Measurements from ENCODE around the gene CCDC85C.

The CCDC85C gene

DNA sequence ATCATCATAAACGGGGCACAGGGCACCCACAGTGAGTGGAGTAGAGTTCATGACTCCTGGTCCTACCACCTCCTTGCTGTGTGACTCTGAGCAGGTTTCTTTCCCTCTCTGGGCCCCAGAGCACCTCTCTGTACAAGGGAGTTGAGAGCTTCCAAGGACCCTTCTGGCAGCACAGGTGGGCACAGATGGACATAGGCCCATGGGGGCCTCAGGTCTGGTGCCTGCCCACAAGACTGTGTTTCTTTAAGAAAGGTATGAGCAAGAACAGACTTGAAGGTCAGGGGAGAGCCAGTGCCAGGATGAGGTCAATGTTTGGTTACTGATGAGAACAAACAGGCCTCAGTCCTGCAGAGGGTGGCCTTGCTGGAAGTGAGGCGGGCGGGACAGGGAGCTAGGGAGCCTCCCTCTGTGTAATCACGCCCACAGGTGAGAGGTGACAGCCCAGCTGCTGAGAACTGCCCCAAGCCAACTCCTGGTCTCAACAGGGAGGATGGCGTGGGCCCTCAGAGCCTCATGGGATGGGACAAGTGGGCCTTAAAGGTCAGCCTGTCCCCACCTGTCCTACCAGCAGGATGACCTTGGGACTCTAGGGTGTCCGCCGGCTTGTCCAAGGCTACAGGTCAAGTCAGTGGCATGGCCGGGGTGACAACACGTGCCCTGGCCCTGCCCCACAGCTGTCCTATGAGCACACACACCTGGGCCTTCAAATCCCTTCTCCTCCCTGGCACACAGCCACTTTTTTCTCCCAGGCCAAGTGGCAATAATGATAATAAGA lies 49.1 kb downstream of the CCDC85C start:
- ChIA-PET CTCF (interaction anchor here (0.6 to 1.2 kb wide), 3 partner anchors 8 to 16 kb away, joined by 3 to 5 read pairs (median 3); no protein-coding TSS in a partner anchor), POLR2A (ENCODE audit: low non-redundant PET) (no interaction called here)

GRCh38 chr14:99554184-99554583 lies 49.8 kb downstream of the CCDC85C start:
- H3K27ac ChIP-seq, result peak overlapping the region; percentile 46
- POLR2A ChIA-PET (ENCODE audit: low non-redundant PET), result no interaction called here
- DNase-seq (ENCODE audit: low spot score), result no peak
- TF ChIP-seq, protein P1, sequence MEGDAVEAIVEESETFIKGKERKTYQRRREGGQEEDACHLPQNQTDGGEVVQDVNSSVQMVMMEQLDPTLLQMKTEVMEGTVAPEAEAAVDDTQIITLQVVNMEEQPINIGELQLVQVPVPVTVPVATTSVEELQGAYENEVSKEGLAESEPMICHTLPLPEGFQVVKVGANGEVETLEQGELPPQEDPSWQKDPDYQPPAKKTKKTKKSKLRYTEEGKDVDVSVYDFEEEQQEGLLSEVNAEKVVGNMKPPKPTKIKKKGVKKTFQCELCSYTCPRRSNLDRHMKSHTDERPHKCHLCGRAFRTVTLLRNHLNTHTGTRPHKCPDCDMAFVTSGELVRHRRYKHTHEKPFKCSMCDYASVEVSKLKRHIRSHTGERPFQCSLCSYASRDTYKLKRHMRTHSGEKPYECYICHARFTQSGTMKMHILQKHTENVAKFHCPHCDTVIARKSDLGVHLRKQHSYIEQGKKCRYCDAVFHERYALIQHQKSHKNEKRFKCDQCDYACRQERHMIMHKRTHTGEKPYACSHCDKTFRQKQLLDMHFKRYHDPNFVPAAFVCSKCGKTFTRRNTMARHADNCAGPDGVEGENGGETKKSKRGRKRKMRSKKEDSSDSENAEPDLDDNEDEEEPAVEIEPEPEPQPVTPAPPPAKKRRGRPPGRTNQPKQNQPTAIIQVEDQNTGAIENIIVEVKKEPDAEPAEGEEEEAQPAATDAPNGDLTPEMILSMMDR (conservative IDR thresholded peaks at IDR 0.05; ENCODE audit: low read depth), result no peak
- CTCF ChIA-PET, result interaction anchor here (0.9 kb wide), 1 partner anchor 8 kb away, joined by 3 read pairs; no protein-coding TSS in a partner anchor

More for the DNA sequence above, 49.1 kb downstream of the CCDC85C start:
- DNase-seq (ENCODE audit: low spot score), result no peak
- peak overlapping the region; percentile 46 for H3K27ac ChIP-seq
- TF ChIP-seq, protein P1 (conservative IDR thresholded peaks at IDR 0.05; ENCODE audit: low read depth), result no peak

DNA sequence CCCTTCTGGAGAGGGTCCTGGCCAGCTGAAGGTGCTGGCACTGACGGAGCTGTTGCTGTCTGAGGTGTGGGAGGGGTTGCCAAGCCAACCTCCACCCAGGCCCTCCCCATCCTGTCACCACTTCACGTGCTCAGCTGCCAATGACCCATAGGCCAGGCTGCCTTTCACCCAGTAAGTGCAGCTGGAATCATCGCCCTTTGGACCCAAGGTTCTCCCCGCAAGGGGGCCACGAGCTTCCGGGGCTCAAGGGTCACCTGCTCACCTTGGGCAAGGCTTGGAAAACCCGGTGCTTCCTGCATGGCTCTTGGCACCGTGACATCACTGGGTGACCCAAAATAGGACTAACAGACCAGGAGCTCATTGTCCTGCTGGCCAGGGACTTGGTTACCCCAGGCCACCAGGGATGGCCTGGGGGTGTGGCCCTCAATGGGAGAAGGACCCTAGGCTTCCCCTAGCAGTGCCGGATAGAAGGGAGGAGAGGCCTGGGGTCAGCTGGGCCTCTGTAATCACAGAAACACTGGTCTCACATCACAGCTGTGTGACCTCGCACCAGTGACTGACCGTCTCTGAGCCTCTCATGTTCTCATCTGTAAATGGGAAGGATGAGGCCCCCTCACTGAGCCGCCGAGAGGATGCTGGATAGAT lies 51.3 kb downstream of the CCDC85C start:
- DNase-seq (ENCODE audit: low spot score), result no peak
- CTCF ChIA-PET, result interaction anchor here (0.6 kb wide), 2 partner anchors 156 to 159 kb away, joined by 3 to 7 read pairs; no protein-coding TSS in a partner anchor
- TF ChIP-seq, protein P1 (conservative IDR thresholded peaks at IDR 0.05; ENCODE audit: low read depth), result no peak
- no peak overlapping the region; the same call in 1 of the 2 replicates for H3K27ac ChIP-seq
- POLR2A ChIA-PET (ENCODE audit: low non-redundant PET), result interaction anchor here (0.6 kb wide), 1 partner anchor 20 kb away, joined by 4 read pairs; no protein-coding TSS in a partner anchor

DNA sequence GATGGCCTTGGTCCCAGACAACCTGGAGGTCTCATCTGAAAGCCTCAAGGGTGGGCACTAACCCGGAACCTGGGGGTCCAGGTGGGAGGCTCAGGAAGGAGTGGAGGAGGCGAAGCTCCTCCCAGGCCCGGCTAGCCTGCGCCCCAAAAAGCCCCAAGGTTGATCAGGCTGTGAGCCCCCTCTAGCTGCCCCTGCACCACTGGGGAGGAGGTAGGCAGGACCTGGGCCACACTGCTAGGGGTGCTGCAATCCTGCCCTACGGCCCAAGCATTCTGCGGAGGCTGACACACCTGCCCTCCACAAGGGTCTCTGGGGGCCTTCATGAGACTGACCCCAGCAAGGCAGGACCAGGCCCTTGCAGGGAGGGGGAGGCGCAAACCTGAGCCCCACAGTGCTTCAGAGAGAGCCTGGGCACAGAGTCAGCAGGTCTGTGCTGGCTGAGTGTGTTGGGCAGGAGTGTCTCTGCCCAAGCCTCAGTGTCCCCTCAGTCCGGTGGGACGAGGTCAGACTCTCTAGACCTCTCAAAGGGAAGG lies 51.9 kb downstream of the CCDC85C start:
- TF ChIP-seq, protein P1 (conservative IDR thresholded peaks at IDR 0.05; ENCODE audit: low read depth), result no peak
- ChIA-PET CTCF (no interaction called here), POLR2A (ENCODE audit: low non-redundant PET) (interaction anchor here (0.6 kb wide), 1 partner anchor 19 kb away, joined by 4 read pairs; no protein-coding TSS in a partner anchor)
- H3K27ac ChIP-seq, result no peak overlapping the region; the same call in 1 of the 2 replicates
- no peak for DNase-seq (ENCODE audit: low spot score)

DNA sequence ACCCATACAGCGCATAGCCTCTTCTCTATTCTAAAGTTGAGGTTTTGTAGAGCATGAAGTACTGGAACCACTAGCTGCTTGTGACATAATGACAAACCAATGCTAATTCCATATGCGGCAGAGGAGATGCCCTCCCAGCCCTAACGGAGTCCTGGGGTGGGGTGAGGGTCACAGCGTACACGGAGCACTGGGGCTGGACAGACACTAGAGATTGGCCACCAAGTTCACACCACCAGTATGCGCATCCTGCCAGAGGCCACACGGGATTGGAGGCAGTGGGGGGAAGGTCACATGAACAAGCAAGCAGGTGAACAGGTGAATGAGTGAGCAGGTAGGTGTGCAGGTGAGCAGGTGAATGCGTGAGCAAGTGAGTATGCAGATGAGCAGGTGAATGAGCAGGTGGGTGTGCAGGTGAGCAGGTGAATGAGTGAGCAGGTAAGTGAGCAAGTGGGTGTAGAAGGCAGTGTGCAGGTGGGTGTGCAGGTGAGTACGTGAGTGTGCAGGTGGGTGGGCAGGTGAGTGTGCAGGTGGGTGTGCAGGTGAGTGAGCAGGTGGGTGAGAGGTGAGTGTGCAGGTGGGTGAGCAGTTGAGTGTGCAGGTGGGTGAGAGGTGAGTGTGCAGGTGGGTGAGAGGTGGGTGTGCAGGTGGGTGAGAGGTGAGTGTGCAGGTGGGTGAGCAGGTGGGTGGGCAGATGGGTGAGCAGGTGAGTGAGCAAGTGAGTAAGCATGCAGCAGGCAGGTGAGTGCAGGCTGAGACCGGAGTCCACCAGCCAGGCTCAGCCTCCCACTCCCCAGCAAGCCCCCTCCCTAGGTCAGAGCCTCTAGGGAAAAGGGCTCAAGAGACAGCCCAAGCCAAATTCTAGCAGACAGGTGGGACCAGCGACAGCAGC lies 52.7 kb downstream of the CCDC85C start:
- no peak overlapping the region for H3K27ac ChIP-seq
- no peak for DNase-seq (ENCODE audit: low spot score)
- TF ChIP-seq, protein P1 (conservative IDR thresholded peaks at IDR 0.05; ENCODE audit: low read depth), result no peak
- ChIA-PET CTCF (no interaction called here), POLR2A (ENCODE audit: low non-redundant PET) (no interaction called here)

Measured in RWPE1 (cell line).